Stimulated activated CD8-positive, alpha-beta memory T cell treated with anti-CD3 and anti-CD28 coated beads, Interleukin-15, amount 100 ng/mL, for 48 hours (primary cell): Measurements from ENCODE around the gene UQCR11.

ENCODE experiments used
- DNase-seq, 2 donors: peaks; one replicate each; pipeline ENCODE4 v3.0.0-alpha.2; 2020; ENCODE audit warnings: low read depth in 2 of 2

UQCR11 gene

GRCh38 chr19:1591421-1592023, 13.7 kb downstream of the UQCR11 start:
- DNase-seq = no peak

GRCh38 chr19:1590641-1591397, 14.4 kb downstream of the UQCR11 start:
- DNase-seq = no peak

- DNase-seq = no peak
Observed at GRCh38 chr19:1587872-1588271, 17.4 kb downstream of the UQCR11 start.

- DNase-seq = no peak
Observed at GRCh38 chr19:1585243-1585580, 20.1 kb downstream of the UQCR11 start.

- DNase-seq = no peak
Observed at GRCh38 chr19:1584500-1585242, 20.6 kb downstream of the UQCR11 start.

GRCh38 chr19:1582201-1582600, 23.1 kb downstream of the UQCR11 start:
- DNase-seq = no peak

- no peak for DNase-seq
Observed at GRCh38 chr19:1580957-1581356, 24.3 kb downstream of the UQCR11 start.

GRCh38 chr19:1580382-1580781, 24.9 kb downstream of the UQCR11 start:
- no peak for DNase-seq

GRCh38 chr19:1579222-1579621, 26.0 kb downstream of the UQCR11 start:
- no peak for DNase-seq

- DNase-seq = no peak
Observed at GRCh38 chr19:1577929-1578618, 27.2 kb downstream of the UQCR11 start.

GRCh38 chr19:1577090-1577928, 28.0 kb downstream of the UQCR11 start:
- DNase-seq = no peak

GRCh38 chr19:1576242-1577089, 28.8 kb downstream of the UQCR11 start:
- DNase-seq = no peak

- no peak for DNase-seq
Observed at GRCh38 chr19:1575323-1576241, 29.7 kb downstream of the UQCR11 start.

GRCh38 chr19:1574354-1575136, 30.7 kb downstream of the UQCR11 start:
- DNase-seq = no peak

GRCh38 chr19:1572795-1573194, 32.5 kb downstream of the UQCR11 start:
- DNase-seq = no peak

- no peak for DNase-seq
Observed at GRCh38 chr19:1571358-1571757, 33.9 kb downstream of the UQCR11 start.

GRCh38 chr19:1570836-1571235, 34.4 kb downstream of the UQCR11 start:
- no peak for DNase-seq

- no peak for DNase-seq
Observed at GRCh38 chr19:1569997-1570396, 35.3 kb downstream of the UQCR11 start.
